HG03175 (cell line): ENCODE data around the gene SNX8.

Source experiments
- ATAC-seq: cut with Tn5 transposase; IDR thresholded peaks from one replicate; pipeline ENCODE4 v1.9.1; 2021; ENCODE audit warnings: mild to moderate bottlenecking, moderate library complexity; ENCODE audit not compliant: unreplicated experiment

The SNX8 gene

DNA sequence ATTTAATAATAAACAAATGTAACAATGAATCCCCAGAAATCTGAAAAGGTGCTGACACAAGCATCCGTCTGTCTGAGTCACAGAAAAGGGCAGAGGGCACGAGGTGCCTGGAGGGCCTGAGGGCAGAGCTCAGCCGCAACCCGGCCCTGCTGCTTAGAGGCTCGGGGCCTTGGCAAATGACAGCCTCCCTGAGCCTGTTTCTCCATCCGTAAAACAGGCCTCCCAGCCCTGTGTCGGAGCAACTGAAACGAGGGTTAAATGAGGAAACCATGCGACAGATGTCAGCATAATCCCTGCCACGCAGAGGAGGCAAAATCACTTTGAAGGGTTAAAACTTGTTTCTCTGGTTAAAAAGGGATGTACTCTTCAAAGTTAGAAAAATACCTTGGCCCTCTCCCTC lies 47.3 kb downstream of the SNX8 start:
- no peak for ATAC-seq

DNA sequence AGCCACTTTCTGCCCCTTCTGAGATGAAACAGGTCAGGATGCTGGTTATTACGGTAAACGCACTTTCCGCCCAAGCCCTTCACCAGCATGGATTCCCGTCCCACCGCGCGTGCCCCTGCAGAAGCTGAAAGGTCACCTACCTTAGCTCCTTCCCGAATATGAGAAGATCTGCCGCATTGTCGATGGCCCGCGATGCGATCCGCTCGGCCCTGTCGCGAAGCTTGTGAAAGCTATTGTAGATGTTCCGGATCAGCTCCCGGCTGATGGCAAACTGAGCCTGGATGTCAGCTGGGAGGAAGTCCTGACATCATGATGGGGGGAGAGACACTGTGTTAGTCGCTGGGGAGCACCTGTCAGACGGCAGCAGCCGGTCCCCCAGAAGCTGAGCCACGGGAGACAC lies 50.1 kb downstream of the SNX8 start:
- ATAC-seq: no peak

DNA sequence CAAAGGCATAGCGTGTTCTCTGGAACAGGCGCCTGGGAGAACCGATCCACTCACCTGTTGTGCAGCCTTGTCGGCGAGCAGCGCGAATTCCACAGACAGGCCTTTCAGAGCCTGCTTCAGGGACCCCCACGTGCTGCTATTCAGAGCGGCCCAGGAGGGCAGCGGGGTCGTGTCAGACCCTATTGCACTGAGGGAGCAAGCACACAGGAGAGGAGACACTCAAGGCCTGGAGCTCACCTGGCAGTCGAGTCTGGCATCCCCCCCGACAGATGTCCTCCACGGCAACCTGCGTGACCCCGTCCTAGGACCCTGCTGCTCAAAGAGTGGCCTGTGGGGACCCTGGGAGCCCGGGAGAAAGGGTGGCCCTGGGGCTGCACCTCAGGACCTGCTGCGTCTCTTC lies 51.1 kb downstream of the SNX8 start:
- ATAC-seq: no peak

DNA sequence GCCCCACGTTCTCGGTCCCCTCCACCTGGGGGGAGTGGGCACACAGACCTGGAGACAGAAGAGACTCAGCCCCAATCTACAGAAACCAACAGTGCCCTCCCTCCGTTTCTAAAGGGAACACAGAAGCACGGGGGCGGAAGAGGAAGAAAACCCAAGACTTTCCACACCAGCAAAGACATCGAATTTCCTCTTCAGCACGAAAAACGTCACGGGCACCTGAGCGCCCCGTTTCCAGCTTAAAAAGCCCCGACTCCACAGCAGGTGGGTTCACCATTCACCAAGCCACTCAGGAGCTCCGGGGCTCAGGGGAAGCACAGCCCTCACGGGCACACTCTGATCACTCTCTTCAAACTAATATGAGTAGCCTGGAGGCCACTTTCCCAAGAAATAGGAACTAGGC lies 52.6 kb downstream of the SNX8 start:
- no peak for ATAC-seq

DNA sequence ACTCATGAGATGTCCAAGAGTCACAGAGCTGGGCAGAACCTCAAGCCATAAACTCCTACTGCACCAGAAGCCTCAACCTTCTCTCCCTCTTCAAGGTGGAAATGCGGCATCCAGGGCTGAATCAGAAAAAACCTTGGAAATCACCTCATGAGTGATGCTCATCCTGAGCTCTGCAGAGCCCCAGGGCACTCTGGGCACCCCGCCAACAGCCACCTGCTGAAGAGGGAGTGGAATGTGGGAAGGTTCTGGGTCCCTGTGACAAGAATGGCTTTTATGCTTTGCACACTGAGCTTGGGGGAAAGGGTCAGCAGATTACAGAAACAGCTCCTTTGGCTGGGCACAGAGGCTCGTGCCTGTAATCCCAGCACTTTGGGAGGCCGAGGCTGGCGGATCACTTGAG lies 53.4 kb downstream of the SNX8 start:
- no peak for ATAC-seq

DNA sequence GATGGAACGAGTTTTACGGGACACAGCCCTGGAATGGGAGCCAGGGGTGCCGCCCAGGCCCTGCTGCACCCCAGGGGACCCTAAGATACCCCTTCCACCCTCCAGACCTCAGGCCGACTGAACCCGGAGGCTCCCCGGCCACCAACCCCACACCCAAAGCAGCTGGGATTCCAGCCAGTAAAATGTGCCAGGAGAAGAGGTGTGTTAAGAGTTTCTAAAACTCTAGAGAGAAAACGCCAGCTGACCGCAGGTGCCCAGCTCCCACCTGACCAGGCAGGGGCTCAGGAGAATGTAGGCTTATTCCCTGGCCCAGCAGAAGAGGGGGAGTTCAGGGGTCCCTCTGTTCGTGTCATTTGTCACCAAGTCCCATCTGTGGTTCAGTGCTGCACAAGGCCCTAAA lies 54.8 kb downstream of the SNX8 start:
- peak; percentile 14 for ATAC-seq

DNA sequence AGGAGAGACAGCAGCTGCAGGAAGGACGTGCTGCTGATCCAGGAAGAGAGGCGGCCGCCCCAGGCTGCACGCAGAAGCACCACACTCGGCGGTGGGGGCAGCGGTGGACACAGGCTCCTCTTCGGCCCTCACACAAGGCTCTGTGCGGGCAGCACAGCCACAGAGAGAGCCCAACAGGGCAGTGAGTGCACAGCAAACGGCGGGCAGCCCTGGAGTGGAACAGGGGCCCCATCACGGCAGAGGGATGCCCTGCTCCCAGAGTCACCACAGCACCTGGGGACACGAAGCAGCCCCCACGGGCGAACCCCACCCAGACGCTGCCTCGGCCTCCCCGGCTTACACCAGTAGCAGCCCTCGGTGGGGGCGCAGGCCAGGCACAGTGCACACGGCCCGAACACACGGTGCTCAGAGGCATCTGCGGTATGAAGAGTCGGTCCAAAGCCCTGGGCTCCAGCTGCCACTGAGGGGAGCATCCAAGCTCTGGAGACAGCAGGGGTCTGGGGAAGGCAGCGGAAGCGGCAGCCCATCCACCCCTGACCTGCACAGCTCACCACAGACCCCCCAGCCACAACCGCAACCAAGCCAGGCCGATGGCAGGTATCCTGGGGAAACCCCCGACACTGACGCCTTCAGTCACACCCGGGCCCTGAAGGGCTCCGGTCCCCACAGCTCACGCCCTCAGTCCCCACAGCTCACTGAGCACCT lies 55.4 kb downstream of the SNX8 start:
- peak; percentile 67 for ATAC-seq

DNA sequence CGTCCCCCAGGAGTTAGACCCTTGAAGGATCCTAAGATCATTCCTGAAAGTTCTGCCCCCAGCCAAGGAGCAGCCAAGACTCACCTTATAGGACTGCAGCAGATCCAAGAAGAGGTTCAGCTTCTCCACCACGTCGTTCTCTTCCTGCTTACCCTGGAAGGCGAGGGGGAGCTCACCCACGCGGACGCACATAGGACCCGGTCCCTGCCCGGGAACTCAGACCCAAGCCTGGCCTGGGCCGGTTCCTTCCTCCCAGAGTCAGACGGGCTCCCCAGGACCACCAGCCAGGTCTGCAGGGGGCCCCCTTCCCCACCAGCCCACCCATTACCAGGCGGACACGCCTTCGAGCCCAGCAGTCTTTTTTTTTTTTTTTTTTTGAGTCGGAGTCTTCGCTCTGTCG lies 56.6 kb downstream of the SNX8 start:
- ATAC-seq: no peak

DNA sequence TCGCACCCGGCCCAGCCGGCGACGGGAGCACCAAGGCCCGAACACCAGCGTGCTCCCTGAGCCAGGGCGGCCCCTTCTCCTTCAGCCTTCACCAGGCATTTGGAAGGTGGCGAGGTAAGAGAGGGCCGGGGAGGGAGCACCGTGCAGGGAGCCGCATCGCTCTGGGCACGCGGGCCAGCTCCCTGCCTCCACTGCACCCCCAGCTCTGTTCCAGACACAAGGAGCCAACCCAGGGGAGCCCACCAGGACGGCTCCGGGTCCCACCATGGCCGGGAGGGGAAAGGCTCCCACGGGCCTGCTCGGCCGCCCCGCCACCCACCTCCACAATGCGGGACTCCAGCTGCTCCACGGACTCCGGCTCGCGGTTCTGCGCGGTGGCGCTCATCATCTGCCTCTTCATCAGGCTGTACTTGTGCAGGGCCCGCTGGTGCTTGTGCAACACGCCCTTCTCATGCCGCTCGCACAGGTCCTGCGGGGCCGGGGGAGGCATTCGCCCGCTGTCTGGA lies 57.1 kb downstream of the SNX8 start:
- no peak for ATAC-seq

DNA sequence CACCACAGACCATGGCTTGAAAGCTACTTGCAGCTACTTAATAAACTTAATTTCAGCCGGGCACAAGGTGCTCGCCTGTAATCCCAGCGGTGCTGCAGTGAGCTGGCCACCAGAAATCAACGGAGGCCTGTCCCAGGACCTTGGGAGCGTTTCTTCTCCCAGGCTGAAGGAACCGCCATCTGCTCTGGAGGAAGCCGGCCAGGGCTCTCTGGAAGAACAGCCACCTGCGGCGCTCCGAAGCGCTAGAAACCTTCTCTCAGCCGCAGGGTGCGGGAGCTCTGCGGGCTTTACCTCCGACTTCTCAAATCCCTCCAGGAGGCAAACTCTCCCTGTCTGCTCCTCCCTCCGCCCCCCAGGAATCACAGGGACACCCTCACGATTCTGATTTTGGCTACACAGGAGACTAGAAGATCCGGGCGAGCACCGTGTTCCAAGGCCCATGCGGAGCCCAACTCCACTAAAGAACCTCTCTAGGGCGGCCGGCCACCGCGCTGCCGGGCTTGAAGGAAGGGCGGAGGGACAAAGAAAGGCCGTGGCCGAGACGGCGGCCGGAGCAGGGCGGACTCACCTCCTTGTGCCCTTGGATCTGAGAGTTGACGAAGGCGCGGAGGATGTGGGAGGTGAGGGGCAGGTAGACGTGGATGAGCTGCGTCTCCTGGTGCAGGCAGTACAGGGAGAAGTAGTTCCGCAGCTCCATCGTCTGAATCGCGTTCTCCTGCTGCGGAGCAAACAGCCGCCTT lies 57.8 kb downstream of the SNX8 start:
- ATAC-seq: no peak

DNA sequence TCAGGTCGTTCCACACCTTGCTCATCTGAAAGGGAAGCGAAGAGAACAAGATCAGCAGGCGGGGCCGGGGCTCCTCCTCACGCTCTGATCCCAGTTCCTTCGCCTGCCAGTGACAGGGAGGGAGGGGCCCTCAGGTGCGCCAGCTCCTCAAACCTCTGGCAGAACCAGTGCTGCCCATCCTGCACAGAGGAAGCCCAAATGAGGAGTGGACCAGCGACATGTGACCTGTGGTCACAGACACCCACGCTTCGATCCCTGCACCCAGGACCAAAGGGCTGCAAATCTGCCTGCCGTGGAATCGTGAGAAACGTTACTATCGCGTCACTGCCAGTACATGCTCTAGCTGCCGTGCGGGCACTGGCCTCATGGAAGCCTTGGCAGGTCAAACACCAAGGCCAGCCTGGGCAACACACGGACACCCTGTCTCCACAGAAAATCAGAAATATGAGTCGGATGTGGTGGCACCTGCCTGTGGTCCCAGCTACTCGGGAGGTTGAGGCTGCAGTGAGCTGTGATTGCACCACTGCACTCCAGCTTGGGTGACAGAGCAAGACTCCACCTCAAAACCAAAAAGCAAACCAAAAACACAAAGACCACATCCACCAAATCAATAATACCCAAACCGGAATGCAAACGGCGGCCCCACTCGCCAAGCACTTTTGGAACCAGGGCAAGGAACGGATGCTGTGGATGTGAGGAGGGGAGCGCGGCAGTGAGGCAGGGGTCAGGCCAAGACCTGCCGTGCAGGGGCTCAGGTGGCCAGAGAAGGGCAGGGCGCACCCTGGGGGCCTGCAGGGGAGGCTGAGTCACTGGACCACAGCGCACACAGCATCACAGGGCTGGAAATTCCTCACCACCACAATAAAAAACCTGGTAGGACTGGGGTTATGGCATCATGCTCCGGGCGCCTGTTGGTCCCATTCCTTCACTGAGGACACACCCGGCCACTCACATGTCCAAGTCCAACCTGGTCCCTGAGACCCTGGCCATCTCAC lies 58.8 kb downstream of the SNX8 start:
- no peak for ATAC-seq

DNA sequence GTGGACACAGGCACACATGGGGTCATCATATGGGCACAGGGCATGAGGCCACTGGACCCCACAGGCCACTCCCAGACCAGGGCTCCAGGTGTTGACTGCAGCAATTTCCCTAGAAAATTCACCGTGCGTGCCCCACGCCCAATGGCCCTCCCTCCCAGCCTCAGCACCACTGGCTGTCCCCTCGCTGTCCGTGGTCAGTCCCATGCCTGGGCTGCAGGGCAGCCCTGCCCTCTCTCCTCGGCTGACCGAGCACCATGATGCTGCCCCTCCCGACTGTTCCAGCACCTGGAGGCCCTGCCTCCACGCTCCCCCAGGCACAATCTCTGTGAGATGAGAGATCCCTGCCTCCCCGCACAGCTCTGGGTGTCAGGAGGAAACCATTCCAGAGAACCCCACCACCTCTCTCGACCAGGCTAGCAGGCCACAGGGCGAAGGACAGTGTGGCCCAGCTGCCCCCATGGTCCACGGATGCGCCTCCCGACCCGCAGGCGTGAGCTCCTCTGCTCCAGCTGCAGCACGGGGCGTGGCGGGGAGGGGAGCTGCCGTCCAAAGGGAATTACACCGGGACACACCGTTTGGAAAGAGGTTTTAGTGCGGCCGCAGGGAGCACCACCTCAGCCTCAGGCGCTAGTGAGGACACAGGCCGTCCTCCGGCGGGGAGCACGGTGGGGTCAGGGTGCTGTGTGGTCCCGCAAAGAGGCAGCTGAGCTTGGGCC lies 59.7 kb downstream of the SNX8 start:
- ATAC-seq: no peak

DNA sequence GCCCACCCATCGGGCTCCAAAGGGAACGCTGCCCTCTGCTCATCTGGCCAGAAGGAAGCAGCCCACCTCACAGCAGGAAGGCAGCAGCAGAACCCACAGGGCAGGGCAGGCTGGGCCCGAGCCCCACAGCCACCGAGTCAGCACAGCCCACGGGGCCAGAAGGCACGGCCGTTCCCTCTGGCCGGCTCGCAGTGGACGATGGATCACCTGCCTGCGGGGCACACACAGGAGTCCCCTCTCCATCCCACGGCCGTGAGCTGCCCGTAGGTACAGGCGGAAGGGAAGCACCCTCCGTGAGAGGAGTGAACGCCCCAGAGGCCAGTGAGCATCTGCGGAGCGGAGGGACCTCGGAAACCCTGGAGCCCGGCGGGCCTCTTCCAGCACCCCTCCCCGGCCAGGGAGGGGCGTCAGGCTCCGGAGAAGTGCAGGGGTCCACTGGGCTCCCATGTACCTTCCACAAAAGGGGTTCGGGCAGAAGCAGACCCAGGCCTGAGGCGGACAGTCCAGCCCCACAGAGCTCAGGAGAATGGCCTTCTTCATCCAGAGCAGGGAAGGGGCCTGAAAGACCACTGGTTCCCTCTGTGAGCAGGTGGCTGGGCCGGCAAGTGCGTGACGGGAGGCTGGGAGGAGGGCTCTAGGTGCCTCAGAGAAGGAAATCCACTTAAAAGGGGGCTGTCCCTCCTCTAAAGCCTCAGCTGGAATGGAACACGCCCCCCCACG lies 60.6 kb downstream of the SNX8 start:
- no peak for ATAC-seq

DNA sequence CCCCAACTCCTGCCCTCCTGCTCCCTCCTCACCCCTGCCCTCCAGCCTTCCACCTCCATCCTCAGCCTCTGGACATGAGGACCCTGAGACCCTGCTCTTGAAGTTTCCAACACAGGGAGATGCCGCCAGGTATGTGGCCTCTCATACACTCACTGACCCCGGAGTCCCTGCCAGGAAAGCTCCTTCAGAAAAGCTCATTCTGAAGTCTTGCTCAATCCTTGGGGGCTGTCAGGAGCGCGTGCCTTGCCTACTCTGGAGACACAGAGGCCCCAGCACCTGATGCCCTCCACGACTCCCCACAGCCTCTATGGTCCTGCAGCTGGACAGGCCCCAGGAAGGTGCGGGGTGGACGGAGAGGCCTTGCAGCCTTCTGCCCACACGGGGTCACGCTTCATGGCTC lies 61.2 kb downstream of the SNX8 start:
- ATAC-seq: no peak

DNA sequence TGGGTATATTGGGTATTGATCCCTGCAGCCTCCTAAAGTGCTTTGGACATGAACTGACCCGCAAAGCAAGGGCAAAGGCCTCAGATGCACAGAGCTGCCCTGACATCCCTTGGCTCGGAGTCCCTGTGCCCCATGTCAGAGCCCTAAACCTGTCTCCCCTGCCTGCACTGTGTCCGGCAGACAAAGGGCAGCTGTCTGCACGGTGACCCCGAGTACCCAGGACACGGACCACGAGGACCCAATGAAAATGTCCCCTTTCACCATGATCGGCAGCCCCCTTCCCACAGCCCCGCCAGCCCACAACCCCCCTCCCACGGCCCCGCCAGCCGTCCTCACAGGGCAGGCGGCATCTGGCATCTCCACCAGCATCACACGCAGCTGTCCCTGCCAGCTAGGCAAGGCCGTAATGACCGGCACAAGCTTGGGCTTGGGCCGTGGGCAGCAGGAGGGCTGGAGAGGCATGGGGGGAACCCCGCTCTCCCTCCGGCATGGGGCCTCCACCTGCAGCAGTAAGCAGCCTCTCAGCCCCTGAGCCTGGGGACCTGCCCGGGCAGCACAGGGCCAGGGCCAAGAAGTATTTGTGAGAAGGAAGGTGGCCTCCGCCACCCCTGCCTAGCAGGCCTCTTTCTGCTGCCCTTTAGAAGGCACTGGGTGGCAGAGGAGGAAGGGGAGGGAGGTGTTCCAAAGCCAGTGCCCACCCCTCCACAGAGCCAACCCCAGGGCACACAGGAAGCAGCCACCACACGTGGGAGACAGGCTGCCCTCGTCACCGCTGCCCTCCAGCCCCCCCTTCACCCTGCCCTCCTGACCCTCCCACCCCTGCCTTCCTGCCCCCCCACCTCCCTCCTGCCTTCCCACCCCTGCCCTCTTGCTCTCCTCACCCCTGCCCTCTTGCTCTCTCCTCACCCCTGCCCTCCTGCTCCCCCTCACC lies 62.1 kb downstream of the SNX8 start:
- ATAC-seq: no peak

DNA sequence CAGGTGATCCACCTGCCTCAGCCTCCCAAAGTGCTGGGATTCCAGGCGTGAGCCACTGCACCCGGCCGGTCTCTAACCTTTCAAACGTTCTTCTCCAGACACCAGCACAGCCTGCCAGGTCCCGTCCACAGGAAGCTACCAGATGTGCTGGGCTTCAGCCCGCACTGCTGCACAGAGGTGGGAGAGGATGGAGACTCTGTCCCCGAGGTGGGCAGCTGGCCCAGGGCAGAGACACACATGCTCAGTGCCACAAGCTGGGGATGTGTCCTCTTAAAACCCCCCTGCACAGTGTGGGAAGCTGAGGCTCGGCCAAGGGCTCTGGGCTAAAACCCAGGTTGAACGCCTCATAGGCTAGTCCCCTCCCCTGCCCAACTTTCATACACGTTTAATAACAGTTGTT lies 62.9 kb downstream of the SNX8 start:
- no peak for ATAC-seq

DNA sequence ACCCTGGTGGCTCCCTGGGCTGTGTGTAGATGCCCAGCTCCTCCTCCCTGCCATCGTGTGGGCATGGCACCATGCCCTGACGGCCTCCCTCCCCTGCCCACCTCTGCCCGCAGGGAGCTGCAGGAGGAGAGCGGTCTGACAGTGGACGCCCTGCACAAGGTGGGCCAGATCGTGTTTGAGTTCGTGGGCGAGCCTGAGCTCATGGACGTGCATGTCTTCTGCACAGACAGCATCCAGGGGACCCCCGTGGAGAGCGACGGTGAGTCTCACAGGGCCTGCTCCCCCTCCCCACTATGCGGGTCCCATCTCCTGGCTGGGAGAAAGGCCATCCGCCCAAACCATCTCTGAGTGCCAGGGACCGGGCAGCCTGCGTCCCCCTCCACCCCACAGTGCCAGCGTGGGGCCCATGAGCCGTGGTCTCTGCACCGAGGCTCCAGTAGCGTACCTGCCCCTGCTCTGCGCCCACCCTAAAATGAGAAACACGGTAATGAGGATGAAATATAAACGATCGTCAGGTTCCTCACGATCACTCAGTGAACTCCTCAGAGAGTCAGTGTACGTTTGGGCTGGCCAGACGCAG lies 64.4 kb downstream of the SNX8 start:
- ATAC-seq: no peak

DNA sequence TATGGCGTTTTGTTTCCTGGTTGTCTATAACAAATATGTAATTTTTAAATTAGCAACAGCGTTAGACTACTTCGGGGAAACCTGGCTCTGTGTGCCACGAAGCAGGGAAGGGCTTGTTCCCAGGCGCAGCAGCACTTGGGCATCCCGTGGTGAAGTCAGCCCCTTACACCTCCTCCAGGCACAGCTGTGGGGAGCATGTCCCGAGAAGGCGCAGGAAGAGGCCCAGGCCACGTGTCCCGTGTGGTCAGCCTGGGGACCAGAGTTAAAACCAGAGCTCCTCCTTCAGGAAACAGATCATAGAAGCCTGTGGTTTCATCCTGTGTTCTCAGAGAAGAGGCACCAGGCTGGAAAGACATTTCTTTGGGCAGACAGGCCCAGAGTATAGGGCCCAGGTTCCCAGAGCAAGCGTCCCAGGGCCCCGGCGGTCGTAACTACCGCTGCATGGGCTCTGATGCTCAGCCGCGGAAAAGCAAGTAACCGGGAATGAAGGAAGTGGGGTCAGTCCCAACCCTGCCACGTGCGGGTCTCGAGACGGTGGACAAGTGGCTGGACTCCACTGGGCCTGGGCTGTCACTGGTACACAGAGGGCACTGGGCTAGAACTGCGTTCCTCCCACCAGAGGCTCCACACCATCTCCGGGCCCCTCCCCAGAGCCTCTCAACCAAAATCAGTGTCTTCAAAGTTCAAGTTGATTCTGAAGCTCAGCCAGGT lies 65.1 kb downstream of the SNX8 start:
- no peak for ATAC-seq
